Measurements from ENCODE around the gene SNHG17.

- peak; percentile 88 for TF ChIP-seq GATA2 (IDR thresholded peaks at IDR 0.05; ENCODE audit: low read depth, low read length)
- TF ChIP-seq GATA3 (IDR thresholded peaks at IDR 0.05; ENCODE audit: low read depth, low read length) = peak; percentile 68
Observed at GRCh38 chr20:38393259-38393658, 41.9 kb downstream of the SNHG17 start.
